OCI-LY3 (cell line): ENCODE results near the gene PDE12.

Experiments
- H2AFZ ChIP-seq: fragments of 200-600, 300-600 bp; shearing (Covaris generic); 2 replicates; pipeline ENCODE4 v1.6.0; 2014; ENCODE audit warnings: antibody characterized with exemption, low read depth, low read length
- H3K27ac ChIP-seq: fragments of 200-600, 300-600 bp; sonication (generic); 2 replicates; pipeline ENCODE4 v1.5.1; 2014; ENCODE audit warnings: mild to moderate bottlenecking, low read length, moderate library complexity, mixed read lengths
- H3K27me3 ChIP-seq: fragments of 200-600, 300-600 bp; sonication (generic); 2 replicates; pipeline ENCODE4 v1.6.1; 2014; ENCODE audit warnings: low read depth, low read length, mixed read lengths
- H3K36me3 ChIP-seq: fragments of 200-600, 300-600 bp; sonication (generic); replicated peaks from 2 replicates; pipeline ENCODE3; 2014; ENCODE audit warnings: low read depth, low read length, mixed read lengths
- H3K4me1 ChIP-seq: fragments of 300-600, 200-600 bp; sonication (generic); 2 replicates; pipeline ENCODE4 v1.6.1; 2014; ENCODE audit warnings: low read length, mixed read lengths
- H3K4me2 ChIP-seq: fragments of 200-600, 300-600 bp; sonication (generic); 2 replicates; pipeline ENCODE4 v1.6.1; 2014; ENCODE audit warnings: low read length, mixed read lengths
- H3K4me3 ChIP-seq: fragments of 300-600, 200-600 bp; sonication (generic); 2 replicates; pipeline ENCODE4 v1.5.1; 2014; ENCODE audit warnings: antibody characterized with exemption, mild to moderate bottlenecking, low read length, moderate library complexity
- H3K79me2 ChIP-seq: fragments of 300-600, 200-600 bp; shearing (Covaris generic); 2 replicates; pipeline ENCODE4 v1.6.1; 2014; ENCODE audit warnings: mild to moderate bottlenecking, low read length, mixed read lengths
- H3K9ac ChIP-seq: fragments of 300-600, 200-600 bp; shearing (Covaris generic); 2 replicates; pipeline ENCODE4 v1.6.0; 2014; ENCODE audit warnings: mild to moderate bottlenecking, low read length, moderate library complexity
- H3K9me3 ChIP-seq: fragments of 200-600, 300-600 bp; shearing (Covaris generic); 2 replicates; pipeline ENCODE4 v1.6.1; 2014; ENCODE audit warnings: low read length, mixed read lengths; ENCODE audit not compliant: insufficient read depth
- H4K20me1 ChIP-seq: fragments of 200-600, 300-600 bp; sonication (generic); 2 replicates; pipeline ENCODE4 v1.6.1; 2016; ENCODE audit warnings: low read length, mixed read lengths; ENCODE audit not compliant: insufficient read depth
- CTCF ChIP-seq: fragments of 200-600, 300-600 bp; sonication (generic); IDR thresholded peaks from 2 replicates; pipeline ENCODE4 v1.5.1; 2014; ENCODE audit warnings: antibody characterized with exemption, low read length, low read depth
- EZH2phosphoT487 ChIP-seq: fragments of 200-600 bp; shearing (Covaris generic); IDR thresholded peaks from 2 replicates; pipeline ENCODE4 v1.6.1; 2018; ENCODE audit warnings: antibody characterized with exemption, mixed run types, low read depth

Gene PDE12

DNA sequence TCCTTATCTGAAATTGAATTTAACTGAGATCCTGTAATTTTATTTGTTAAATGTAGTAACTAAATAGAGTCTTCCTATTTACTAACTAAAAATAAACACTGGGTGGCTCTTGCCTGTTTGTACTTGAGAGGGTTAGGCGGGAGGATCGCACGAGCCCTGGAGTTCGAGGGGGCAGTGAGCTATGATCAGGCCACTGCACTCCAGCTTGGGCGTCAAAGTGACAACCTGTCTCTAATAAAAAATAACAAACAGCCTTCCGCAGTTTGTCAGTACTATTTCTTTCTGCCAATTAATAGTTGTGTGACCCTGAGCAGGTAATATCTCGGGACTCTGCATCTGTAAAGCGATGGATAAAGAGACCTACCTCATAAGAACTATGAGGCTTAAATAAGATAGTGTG, 768 bp upstream of the PDE12 start:
- Histone ChIP-seq H3K79me2 (peaks cover 49% of the 10 kb centered on the region), H3K27me3 (no peaks in the 10 kb centered on the region), H3K9me3 (no peaks in the 10 kb centered on the region), H4K20me1 (0 out of 2 replicates have a peak, but pooled peaks cover 9% of the 10 kb centered on the region), H3K4me3 (peak overlapping the region; percentile 82), H3K36me3 (peaks cover 22% of the 10 kb centered on the region), H2AFZ (peak overlapping the region; percentile 98), H3K4me2 (peak overlapping the region; percentile 88), H3K9ac (peak overlapping the region; percentile 75), H3K27ac (peak overlapping the region; percentile 80), H3K4me1 (peaks cover 16% of the 10 kb centered on the region)
- no peak for TF ChIP-seq EZH2phosphoT487
- no peak for TF ChIP-seq CTCF

DNA sequence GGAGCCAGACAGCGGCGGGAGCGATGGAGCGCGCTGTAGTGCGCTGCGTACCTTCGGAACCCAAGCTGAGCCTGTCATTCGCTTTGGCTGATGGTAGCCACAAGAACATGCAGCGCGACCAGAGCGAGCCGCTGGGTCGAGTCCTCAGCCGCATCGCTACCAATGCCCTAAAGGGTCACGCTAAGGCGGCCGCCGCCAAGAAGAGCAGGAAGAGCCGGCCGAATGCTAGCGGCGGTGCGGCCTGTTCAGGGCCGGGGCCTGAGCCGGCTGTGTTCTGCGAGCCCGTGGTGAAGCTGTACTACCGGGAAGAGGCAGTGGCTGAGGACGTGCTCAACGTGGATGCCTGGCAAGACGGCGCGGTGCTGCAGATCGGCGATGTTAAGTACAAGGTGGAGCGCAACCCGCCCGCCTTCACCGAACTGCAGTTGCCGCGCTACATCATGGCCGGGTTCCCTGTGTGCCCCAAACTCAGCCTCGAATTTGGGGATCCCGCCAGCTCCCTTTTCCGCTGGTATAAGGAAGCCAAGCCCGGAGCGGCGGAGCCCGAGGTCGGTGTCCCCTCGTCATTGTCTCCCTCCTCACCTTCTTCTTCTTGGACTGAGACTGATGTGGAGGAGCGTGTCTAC, 498 bp downstream of the PDE12 start:
- Histone ChIP-seq H4K20me1 (0 out of 2 replicates have a peak, but pooled peaks cover 9% of the 10 kb centered on the region), H3K79me2 (peaks cover 61% of the 10 kb centered on the region), H3K27me3 (no peaks in the 10 kb centered on the region), H3K4me3 (peak overlapping the region; percentile 82), H2AFZ (peak overlapping the region; percentile 98), H3K27ac (peak overlapping the region; percentile 80), H3K9me3 (no peaks in the 10 kb centered on the region), H3K4me2 (peak overlapping the region; percentile 88), H3K36me3 (peaks cover 28% of the 10 kb centered on the region), H3K4me1 (peaks cover 23% of the 10 kb centered on the region), H3K9ac (peak overlapping the region; percentile 75)
- TF ChIP-seq EZH2phosphoT487, result no peak
- TF ChIP-seq CTCF, result no peak

DNA sequence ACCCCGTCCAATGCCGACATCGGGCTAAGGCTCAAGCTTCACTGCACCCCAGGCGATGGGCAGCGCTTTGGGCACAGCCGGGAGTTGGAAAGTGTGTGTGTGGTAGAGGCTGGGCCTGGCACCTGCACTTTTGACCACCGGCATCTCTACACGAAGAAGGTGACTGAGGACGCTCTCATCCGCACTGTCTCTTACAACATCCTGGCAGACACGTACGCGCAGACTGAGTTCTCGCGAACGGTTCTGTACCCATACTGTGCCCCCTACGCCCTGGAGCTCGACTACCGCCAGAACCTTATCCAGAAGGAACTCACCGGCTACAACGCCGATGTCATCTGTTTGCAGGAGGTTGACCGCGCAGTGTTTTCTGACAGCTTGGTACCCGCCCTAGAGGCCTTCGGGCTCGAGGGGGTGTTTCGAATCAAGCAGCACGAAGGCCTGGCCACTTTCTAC, 1.0 kb downstream of the PDE12 start:
- Histone ChIP-seq H3K4me3 (peak overlapping the region; percentile 82), H2AFZ (no peak overlapping the region), H3K9me3 (no peaks in the 10 kb centered on the region), H3K9ac (peak overlapping the region; percentile 75), H3K27me3 (no peaks in the 10 kb centered on the region), H3K79me2 (peaks cover 66% of the 10 kb centered on the region), H3K36me3 (peaks cover 30% of the 10 kb centered on the region), H3K4me1 (peaks cover 25% of the 10 kb centered on the region), H3K4me2 (peak overlapping the region; percentile 88), H4K20me1 (0 out of 2 replicates have a peak, but pooled peaks cover 9% of the 10 kb centered on the region), H3K27ac (peak overlapping the region; percentile 80; the same call in 1 of the 2 replicates)
- TF ChIP-seq CTCF, result no peak
- no peak for TF ChIP-seq EZH2phosphoT487

DNA sequence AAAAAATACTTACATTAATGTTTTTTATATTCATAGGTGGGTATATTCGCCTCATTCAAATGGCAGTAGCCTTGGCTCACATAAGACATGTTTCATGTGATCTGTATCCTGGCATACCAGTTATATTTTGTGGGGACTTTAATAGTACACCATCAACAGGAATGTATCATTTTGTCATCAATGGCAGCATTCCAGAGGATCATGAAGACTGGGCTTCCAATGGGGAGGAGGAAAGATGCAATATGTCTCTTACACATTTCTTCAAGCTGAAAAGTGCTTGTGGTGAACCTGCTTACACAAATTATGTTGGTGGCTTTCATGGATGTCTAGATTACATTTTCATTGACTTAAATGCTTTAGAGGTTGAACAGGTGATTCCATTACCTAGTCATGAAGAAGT, 3.5 kb downstream of the PDE12 start:
- Histone ChIP-seq H3K79me2 (peaks cover 90% of the 10 kb centered on the region), H3K36me3 (peaks cover 42% of the 10 kb centered on the region), H3K27ac (no peak overlapping the region), H3K4me2 (no peak overlapping the region; the same call in 1 of the 2 replicates), H3K4me3 (no peak overlapping the region), H3K9ac (no peak overlapping the region), H4K20me1 (0 out of 2 replicates have a peak, but pooled peaks cover 9% of the 10 kb centered on the region), H3K27me3 (no peaks in the 10 kb centered on the region), H2AFZ (no peak overlapping the region), H3K9me3 (no peaks in the 10 kb centered on the region), H3K4me1 (peaks cover 25% of the 10 kb centered on the region)
- TF ChIP-seq CTCF (no peak), EZH2phosphoT487 (no peak)
